Measurements from ENCODE around the gene DHX16. TPM values are rescaled to one million over a fixed set of nuclear protein-coding genes. Genes with fewer than 3 reads are reported as not detected.
A peak's percentile ranks its signal among the peaks of the same experiment; 100 is the strongest.

DHX16 gene
- total and polyA plus RNA-seq, 9 of the 15 experiments (the other 6 are each of a cell fraction or from before 2014, with no cell fraction given), result 14.6 to 66.1 (median 47.5) TPM

GRCh38 chr6:30682143-30683117, 9.6 kb upstream of the DHX16 start (continued):
- TF ChIP-seq ZNF282 (CRISPR knock-in tag; IDR thresholded peaks at IDR 0.05) (no peak), CHAMP1 (IDR thresholded peaks at IDR 0.05) (no peak), MIER1 (IDR thresholded peaks at IDR 0.05; ENCODE audit: low read depth) (no peak; the same call in 1 of the 2 replicates), ZNF511 (CRISPR knock-in tag; IDR thresholded peaks at IDR 0.05) (no peak), TBP (optimal IDR thresholded peaks at IDR 0.05; ENCODE audit: low read depth, low read length) (peak; percentile 62), ETV5 (CRISPR knock-in tag; IDR thresholded peaks at IDR 0.05; ENCODE audit: low read depth) (peak; percentile 99), ZNF408 (CRISPR knock-in tag; IDR thresholded peaks at IDR 0.05; ENCODE audit: low read depth) (no peak), ZNF175 (CRISPR knock-in tag; IDR thresholded peaks at IDR 0.05; ENCODE audit: low read depth) (no peak), ZNF239 (CRISPR knock-in tag; IDR thresholded peaks at IDR 0.05) (no peak), ETS1 (conservative IDR thresholded peaks at IDR 0.05; ENCODE audit: control insufficient read depth, low read depth, low read length) (peak; percentile 95), ATF1 (CRISPR knock-in tag; IDR thresholded peaks at IDR 0.05) (no peak), ATF1 (tag; IDR thresholded peaks at IDR 0.05) (peak; percentile 50), BRD4 (IDR thresholded peaks at IDR 0.05) (peak; percentile 89), ESRRB (CRISPR knock-in tag; IDR thresholded peaks at IDR 0.05; ENCODE audit: borderline replicate concordance) (peak; percentile 60; the same call in 1 of the 2 replicates), ZNF217 (CRISPR knock-in tag; IDR thresholded peaks at IDR 0.05) (no peak), ZKSCAN3 (CRISPR knock-in tag; IDR thresholded peaks at IDR 0.05) (no peak), ZBTB7A (IDR thresholded peaks at IDR 0.05; ENCODE audit: borderline replicate concordance, control insufficient read depth, low read depth, low read length) (peak; percentile 86), HDGF (IDR thresholded peaks at IDR 0.05) (0 out of 2 replicates have a peak, but pooled peaks have one; percentile 25), ZNF764 (CRISPR knock-in tag; IDR thresholded peaks at IDR 0.05; ENCODE audit: low read depth) (no peak), LEF1 (IDR thresholded peaks at IDR 0.05) (no peak; the same call in none of the 2 replicates), ARNT (IDR thresholded peaks at IDR 0.05) (peak; percentile 17 to 29; a peak in 1 of 4 replicates)

Measured in K562 (cell line).